Breast epithelium (tissue), 3 donors: Measurements from ENCODE around the gene CDKN2D.
"Not testable (repeated sequence)": the region's sequence is repeated elsewhere in the genome, so short reads cannot be mapped to it uniquely, and the experiment has no call there.

Experiments
- POLR2A ChIP-seq: fragments of 450-650 bp; IDR thresholded peaks from one replicate; pipeline ENCODE4 v1.6.1; 2016; ENCODE audit warnings: antibody characterized with exemption, mild to moderate bottlenecking, moderate library complexity
- POLR2AphosphoS5 ChIP-seq, 3 donors: sonication (generic); formaldehyde crosslinking; IDR thresholded peaks; one replicate each; pipeline ENCODE4 v1.6.1; 2017; ENCODE audit warnings: antibody characterized with exemption in 3 of 3
- TF ChIP-seq, protein P1 (sequence below), 3 donors: fragments of 450-650 bp; IDR thresholded peaks; one replicate each; pipeline ENCODE4 v1.5.1; 2016 to 2017; ENCODE audit warnings: antibody characterized with exemption in 3 of 3, mild to moderate bottlenecking in 3 of 3, moderate library complexity in 3 of 3

DNA sequence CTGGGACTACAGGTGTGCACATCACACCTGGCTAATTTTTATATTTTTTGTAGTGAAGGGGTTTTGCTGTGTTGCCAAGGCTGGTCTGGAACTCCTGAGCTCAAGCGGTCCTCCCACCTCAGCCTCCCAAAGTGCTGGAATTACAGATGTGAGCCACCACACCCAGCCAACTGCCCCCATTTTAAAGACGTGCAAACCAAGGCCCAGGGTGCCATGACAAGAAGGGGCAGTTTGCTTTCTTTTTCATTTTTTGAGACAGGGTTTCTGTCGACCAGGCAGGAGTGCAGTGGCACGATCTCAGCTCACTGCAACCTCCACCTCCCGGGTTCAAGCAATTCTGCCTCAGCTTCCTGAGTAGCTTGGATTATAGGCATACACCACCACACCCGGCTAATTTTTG lies 5.0 kb upstream of the CDKN2D start:
- TF ChIP-seq, protein P1, sequence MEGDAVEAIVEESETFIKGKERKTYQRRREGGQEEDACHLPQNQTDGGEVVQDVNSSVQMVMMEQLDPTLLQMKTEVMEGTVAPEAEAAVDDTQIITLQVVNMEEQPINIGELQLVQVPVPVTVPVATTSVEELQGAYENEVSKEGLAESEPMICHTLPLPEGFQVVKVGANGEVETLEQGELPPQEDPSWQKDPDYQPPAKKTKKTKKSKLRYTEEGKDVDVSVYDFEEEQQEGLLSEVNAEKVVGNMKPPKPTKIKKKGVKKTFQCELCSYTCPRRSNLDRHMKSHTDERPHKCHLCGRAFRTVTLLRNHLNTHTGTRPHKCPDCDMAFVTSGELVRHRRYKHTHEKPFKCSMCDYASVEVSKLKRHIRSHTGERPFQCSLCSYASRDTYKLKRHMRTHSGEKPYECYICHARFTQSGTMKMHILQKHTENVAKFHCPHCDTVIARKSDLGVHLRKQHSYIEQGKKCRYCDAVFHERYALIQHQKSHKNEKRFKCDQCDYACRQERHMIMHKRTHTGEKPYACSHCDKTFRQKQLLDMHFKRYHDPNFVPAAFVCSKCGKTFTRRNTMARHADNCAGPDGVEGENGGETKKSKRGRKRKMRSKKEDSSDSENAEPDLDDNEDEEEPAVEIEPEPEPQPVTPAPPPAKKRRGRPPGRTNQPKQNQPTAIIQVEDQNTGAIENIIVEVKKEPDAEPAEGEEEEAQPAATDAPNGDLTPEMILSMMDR (IDR thresholded peaks at IDR 0.05), result not testable (repeated sequence)
- not testable (repeated sequence) for TF ChIP-seq POLR2A; POLR2AphosphoS5 (IDR thresholded peaks at IDR 0.05)
